ENCODE results near the gene DYSF.

The DYSF gene

DNA sequence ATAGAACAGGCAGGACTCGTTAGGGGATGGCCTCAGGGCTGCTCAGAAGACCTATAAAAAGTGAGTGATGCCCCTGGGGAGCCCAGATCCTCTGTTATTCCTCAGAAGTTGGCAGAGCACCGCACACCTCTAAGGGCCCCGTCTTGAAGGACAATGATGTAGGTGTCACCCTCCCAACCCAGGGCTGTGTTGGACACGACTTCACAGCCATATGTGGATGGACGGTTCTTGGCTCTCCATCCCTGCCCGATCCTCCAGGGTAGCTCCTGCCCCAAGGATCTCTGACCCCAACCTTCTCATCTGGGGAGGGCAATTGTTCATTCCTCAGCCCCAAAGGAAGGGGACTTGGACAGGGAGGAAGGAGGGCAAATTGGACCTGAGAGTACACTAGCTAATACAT lies 246.1 kb downstream of the DYSF start:
- DNase-seq, result no peak

DNA sequence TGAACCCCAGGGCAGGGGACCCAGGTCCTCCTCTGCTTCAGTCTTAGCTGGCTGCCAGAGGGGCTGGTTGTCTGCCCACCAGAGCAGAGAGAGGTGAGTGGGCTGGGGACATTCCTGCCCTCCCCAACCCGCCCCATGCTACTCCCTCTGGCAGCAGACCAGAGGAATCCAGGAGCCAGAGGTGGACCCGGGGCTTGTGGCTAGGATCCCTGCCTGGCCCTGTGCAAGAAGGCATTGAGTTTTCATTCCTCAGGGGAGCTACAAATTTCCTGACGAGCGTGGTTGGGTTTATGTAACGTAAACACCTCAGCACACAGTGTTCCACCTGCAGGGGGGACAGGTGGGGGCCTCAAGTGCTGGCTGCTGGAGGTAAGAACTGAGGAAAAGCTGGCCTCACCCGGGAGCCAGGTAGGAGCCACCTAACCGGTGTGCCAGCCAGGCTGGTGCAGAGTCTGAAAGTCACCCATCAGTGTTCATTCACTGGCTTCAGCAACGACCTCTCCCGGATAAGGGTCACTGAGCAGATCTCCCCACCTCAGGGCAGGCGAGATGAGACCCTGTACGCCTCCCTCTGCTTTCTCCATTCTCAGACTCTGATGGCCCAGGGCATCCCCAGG lies 246.8 kb downstream of the DYSF start:
- DNase-seq, result no peak

DNA sequence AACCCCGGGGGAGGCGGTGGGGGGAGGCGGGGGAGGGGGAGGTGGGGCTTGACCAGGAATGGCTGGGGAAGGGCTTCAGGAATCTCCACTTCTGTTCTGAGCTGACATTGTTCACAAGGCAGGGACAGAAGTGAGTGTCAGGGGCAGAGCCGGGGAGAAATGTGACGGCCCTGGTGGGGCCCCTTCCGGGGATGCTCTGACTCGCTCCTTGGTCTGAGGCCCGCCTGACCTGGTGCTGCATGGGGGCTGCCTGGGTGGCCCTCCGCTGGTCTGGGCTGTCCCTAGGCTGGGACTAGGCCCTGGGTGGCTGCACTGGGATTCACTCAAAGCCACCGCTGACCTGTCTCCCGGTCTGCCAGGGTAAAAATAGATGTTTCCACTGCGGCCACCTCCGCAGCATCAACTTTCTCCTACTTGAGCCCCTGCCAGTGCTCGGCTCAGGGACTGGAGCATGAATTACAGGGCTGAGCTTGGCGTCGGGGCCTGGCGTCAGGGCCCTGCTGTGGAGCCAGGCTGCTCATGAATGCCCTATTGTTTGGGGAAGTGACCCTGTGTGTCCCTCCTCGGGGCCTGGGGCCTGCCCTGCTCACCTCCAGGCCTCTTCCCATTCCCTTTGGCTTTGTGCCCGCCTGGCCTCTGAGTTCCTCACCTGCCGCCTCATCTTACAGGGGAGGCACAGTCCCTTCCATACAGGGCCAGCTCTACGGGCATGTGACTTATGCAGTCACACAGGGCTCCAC lies 247.5 kb downstream of the DYSF start:
- no peak for DNase-seq

DNA sequence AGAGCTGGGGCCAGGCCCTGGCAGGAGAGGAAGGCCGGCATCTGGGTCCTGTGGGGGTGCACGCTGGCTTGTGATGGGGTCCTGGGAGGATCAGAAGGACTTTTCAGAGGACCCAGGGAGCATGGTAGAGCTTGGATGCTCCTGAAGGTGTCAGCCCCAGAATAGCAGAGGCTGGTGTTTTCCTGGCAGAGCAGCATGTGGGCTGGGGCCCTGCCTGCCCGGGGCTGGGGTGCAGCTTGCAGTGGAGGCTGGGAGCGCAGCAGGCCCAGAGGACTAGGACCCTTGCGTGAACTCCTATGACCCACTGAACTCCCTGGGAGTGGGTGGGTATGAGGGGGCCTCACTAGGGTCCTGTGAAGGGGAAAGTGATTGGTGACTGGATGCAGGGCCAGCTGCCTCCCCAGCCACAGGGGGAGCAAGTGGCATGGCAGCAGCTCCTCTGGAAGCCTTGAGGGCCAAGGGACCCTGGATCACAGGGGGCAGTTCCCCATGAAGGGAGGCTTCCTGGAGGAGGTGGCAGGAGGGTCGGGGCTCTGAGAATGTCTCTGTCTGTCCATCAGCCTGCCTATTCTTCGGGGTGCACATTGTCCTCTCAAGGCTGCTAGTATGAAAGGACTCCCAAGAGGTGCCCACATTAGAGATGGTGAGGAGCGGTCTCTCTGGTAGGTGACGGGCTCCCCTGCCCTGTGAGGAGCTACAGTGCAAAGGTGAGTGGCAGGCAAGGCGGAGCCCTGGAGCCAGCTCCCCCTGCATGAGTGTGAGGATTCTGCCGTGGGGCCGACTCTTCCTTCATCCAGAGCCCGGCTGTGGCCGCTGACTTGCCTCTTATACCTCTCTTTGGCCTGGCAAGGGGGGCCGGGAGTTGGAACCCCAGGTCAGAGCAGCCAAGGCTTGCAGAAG lies 249.0 kb downstream of the DYSF start:
- no peak for DNase-seq

DNA sequence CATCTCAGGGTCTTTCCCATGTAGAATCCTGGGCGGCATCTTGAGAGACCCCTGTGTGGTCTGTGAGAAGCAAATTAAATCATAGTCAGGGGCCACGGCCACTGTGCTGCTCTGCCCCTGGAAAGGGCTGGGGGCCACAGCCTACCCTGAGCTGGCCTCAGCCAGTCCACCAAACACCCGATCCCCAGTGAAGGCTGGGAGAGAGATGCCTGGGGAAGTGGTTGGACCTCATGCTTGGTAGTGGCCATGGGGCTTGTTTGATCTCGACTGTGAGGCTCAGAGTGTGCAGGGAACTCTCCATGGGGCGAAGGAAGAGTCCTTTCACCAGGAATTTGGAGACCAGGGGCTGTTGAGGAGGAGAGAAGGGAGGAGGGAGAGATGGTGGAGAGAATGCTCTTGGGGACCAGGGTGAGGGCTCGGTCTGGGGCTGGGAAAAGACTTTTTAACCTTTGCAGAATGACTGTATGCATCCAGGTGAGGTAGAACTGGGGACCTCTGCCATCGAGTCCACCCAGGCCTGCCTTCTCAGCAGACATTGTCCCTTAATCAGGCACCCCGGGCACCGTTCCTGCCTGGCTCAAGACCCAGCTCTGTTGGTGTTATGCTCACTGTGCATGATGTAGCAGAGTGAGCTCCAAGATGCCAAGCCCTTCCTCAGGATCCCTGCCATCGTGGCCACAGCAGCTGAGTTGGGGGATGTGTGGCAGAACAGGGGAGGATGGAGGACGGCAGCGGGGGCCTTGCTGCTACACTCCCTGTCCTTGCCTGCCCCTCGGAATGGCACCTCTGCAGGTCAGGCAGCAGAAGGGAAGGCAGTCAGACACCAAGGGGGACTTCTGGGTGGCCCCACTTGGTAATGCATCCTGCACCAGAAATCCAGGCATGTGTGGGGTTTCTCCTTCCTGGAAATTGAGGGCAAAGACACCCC lies 249.9 kb downstream of the DYSF start:
- no peak for DNase-seq

DNA sequence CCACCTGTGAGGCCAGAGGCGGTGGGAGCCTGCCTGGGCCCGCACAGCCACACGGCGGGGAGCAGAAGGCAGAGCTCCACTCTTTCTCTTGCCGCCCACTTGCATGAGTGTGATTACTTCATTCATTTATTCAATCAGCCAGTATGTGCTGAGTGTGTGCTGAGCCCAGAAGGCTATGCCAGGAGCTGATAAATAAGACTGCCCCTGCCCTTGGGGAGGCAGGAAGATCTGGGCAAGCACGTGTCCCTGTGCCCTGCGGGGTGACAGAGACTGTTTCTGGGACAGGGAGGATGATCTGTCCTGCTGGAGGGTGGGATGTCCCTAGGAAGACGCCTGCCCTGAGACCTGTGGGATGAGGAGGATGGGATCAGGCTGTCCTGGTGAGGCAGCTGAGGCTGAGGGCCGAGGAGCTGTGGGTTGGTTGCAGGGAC lies 250.8 kb downstream of the DYSF start:
- DNase-seq, result no peak

DNA sequence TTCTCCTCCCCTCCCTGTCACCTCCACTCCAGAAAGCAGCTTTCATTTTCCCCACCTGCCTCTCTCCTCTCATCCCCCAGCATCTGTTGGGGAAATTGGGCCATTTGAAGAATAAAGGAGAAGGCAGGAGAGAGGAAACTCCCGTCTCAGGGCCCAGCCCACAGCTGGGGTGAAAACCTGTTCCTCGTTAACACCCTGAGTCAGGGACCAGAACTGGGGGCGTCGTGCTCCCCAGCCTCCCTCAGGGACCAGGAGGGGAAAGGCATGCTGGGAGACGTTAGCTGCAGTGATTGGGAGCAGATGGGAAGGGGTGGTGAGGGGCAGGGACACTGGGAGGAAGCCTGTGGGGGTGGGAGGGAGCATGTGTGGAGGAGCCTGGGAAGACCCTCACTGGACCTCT lies 251.3 kb downstream of the DYSF start:
- no peak for DNase-seq

DNA sequence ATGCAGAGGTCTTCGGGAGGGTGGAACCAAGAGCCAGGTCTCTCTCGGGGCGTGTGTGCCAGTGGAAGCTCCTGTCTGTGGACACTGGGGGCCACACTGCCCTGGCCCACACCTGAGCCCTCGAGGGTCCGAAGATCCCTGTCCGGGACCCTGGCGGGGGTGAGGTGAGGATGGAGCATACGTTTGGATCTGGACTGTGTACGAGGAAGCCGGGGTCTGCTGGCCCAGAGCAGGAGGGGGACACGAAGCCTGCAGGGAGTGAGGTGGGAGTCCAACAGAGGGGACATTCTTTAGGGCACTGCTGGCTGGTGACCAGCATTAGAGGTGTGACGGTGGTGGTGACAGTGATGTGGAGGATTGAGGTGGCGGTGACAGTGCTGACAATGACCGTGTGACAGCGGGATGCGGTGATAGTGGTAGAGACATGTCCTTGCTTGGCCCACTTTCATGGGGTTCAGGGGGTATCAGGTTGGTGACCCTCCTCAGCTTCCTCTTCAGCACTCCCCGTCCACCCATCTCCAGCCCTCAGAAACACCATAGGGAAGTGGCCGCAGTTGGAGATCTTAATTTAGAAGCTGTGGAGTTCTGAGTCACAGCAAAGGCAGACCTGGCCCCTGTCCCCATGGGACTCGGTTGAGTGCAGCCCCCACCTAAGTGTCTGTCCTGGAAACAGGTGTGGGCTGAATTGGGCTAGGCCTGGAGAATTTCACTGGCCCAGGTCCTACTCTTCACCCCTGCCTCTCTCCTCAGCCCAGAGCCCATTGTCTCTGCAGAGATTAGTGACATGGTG lies 252.0 kb downstream of the DYSF start:
- no peak for DNase-seq

DNA sequence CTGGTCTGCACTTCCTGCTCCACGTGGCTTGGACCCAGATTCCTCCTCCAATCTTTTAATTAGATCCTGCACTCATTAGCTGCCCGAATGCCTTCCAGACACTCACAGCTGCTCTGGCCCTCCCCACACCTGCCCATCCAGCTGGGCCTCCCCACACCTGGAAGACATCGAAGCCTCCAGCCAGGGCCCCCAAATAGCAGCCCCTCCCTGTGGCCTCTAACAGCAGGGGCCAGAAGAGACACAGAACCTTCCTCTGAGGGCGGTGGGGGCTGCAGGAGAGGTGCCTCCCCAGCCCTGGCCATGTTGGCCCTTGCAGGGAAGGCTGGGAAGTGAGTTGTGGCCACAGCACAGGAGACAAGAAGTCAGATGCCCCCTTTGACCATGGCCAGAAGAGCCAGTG lies 252.8 kb downstream of the DYSF start:
- DNase-seq, result no peak

DNA sequence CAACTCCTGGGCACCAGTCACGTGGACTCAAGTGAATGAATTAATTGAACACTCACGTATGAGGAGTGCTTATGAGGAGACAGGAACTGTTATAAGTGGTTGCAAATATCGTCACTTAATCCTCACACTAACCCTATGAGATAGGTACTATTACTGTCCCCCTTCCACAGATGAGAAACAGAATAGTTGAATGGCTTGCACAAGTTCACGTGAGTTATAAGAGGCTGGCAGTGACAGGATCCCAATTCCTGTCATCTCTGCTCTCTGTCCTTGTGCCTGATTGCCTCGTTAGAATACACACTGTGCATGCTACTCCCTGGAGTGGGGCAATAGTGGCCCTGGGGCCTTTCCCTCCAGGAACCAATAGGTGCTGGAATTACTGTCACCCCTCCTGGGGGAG lies 253.5 kb downstream of the DYSF start:
- no peak for DNase-seq

DNA sequence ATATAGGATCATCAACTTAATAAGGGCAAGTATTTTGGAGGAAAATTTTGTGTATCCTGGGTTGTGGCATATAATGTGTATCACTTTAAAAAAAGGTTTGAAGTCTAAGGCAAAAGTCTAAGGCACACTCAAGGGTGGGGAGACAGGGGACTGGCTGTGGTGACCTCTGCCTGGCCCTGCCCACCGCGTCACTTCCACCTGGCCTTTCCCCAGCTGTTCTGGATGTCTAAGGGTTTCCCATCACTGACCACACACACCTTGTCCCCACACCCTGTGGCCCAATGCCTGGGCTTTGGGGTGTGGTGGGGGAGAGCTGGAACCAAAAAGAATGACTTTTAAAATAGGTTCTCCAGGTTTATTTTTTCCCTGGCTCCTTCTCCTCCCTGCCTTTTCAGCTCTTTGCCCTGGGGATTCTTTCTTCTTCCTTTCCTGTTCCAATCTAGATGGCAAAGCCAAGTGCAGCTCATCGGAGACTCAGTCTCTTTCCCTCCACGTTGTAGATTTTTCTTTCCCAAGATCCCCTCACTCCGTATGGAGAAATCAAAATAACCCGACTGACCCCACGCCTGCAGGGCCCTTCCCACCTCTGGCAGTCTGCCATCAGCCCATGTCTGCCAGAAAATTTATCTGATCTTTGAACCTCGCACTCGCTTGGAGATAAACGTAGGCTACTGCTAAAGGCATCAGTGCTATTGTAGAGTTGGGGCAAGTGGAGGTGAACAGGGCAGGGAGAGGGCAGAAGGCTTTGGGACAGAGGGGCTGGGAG lies 257.2 kb downstream of the DYSF start:
- DNase-seq, result no peak

DNA sequence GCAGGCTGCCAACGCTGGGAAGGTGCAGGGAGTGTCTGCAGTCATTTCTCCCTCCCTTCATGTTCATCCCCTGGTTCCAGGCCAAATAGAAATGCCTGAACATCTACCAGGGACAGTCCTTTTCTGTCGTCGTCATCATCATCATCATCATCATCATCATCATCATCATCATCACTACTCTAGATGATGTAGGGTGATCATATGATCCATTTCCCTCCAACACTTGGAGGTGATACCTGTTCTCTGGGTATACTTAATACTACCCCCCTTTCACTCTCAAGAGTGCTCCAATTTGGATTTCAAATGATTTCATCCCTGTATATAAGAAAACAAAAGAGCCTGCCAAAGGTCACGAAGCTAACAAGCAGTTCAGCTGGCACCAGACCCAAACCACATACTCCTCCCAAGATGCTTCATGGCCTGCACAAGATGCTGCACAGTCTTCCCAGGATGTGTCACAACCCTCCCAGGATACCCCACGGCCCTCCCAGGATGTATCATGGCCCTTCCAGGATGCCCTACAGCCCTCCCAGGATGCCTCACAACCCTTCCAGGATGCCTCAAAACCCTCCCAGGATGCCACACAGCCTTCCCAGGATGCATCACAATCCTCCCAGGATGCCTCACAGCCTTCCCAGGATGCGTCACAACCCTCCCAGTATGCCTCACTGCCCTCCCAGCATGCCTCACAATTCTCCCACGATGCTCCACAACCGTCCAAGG lies 257.9 kb downstream of the DYSF start:
- DNase-seq, result no peak

DNA sequence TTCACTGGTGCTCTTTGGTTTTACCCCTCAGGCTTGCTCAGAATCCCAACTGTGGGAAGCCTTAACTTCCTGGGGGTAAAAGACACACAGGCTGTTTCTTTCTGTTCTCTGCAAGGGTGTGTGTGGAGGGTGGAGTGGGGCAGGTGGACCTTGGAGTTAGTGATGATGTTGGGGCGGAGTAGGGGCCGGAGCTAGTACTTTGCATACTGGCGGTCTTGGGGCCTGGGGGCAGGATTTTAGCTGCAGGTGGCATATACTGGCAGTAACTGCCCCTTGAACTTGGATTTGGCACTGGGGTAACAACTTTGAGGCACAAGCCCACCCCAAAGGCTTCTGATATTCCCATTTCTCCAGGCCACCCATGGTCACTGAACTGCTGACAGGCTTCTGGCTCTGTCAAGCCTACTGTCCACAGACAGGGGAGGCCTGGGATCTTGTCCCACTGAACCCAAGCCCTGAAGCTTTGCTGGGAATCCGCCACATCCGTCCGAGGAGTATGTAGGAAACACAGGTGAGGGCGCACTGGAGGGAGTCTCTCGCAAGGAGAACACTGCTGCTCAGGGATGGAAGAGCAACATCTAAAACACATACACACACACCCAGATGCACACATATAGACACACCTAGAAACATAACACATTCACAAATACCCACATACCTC lies 258.9 kb downstream of the DYSF start:
- DNase-seq, result no peak

DNA sequence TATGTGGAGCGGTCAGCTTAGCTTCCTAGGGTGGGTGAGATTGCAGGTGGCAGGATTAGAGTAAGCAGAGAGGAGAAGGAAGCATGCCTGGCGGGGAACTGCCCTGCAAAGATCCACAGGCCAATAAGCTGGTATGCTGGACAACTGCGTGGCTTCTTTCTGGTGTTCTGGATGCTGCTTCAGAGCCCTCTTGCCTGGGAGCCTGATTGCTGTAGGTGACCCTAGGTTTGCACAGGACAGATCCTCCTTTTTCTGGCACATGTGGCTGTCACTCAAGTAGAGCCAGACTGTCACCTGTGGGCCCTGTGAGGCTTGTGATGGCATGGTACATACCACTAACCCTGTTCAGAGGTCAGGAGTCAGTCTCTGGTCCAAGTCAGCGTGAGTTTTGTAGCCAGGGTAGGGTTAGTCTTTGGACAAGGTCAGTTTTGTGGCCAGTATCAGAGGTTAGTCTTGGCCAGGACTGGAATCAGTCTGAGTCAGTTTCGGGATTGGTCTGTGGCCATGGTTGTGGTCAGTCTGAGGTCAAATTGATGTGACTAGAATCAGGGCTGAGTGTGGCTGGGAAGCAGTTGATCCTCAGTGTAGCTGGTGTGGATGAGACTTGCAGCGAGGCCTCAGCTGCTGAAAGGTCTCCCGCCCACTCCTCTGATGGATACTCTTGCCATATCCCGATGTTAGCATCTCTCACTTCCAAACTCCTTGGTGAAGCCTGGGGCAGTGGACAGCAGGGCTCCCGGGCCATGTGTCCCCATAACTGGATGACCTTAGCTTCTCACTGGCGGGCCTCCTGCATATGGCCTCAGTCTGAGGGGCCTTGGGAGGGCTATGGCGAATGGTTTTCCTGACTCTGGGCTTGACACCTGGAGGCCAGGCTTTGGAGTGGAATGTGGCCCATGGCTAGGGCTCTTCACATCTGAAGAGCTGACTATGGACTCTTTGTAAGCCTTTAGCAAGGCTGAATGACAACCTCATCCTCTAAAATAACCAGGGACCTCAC lies 260.5 kb downstream of the DYSF start:
- DNase-seq, result no peak

DNA sequence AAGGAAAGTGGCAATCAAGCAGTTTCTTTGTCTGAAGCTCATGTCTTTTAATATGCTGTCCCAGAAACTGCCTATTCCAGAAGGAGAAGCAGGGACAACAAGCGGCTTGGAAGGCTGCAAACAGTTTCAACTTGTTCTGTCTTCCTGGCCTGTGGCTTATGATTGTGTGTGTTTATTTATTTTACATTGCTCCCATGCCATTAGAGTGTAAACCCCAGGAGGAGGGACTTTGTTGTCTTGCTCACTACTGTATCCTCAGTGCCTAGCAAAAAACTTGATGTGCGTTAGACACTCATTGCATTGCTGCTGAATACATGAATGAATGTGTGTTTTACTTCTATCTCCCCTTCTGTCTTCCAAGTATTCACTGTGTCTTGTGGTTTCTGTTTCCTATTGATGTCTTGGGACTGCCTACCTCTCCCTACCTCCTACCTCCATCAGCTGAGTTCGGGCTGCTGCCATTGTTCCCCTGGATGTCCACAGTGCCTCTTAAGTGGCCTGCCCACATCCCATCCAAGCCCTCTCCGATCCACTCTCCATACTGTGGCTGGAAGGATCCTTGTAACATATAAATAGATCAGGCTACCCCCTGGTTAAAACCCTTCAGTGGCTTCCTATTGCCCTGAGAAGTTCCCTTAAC lies 261.4 kb downstream of the DYSF start:
- DNase-seq, result no peak

DNA sequence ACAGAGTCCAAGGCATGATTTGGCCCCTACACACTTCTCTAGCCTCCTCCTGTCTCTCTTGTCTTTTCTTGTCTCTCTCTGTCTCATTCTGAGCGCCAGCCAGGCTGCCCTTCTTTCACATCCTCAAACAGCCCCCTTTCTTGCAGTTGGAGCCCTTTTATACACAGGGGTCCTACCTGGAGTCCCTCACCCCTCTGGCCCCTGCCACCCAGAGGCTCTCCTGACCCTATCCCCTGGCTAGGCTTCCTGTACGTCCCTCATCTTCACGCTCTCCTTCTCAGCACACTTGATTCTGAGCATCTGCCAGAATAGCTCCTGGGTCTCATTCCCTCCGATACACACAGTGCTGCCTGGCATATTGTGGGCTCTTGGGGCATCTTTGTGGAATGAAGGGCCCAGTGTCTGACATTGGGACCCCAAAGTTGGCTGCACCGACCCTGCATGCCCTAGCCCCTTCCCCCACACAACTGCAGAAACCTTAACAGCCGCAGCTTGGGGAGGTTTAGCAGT lies 261.9 kb downstream of the DYSF start:
- DNase-seq, result no peak

DNA sequence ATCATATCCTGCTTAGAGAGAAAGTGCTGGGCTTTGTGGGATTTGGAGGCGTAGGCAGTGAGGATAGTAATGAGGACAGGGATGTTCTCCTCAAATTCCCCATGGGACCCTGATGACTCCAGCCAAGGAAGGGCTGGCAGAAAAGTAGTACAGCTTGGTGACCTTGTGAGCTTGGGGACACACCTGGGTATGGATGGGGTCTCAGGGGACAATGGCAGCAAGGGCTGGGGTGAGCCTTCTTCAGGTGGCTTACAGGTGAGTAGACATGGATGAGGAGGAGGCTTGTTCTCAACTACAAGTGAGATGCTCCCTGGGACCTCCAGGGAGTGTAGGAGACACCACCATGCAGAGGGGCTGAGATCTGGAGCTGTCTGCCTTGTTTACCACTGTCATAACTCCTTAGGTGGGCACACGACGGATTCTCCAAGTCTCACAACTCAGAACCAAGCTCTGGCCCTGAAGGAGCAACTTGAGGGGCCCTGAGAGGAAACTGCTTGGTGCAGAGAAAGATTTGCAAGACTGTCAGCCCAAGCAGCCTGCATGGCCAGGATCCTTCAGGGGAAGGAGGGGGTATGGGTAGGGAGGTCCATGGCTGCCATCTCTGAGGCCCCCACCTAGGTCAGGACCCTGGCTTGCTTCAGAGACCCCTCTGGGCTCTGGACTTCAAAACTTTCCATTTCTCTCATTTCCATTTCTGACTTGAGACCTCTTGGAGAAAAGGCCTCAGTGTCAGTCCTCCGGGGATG lies 262.8 kb downstream of the DYSF start:
- no peak for DNase-seq

Measured in stimulated activated CD4-positive, alpha-beta T cell treated with anti-CD3 and anti-CD28 coated beads, Interleukin-4, amount 100 ng/mL, for 4 hours (primary cell).